H1 (cell line): ENCODE data around the gene TRIM67. TPM values are rescaled to one million over a fixed set of nuclear protein-coding genes. Genes with fewer than 3 reads are reported as not detected.

Source experiments
- RNF2 ChIP-seq: fragments of 200-900, 300-1000 bp; sonication (generic); IDR thresholded peaks from 2 replicates; pipeline ENCODE4 v1.7.1; 2016; ENCODE audit warnings: borderline replicate concordance, low read depth, mild to moderate bottlenecking, antibody characterized with exemption, low read length; ENCODE audit not compliant: poor library complexity, severe bottlenecking; ENCODE audit errors: missing control alignments
- SIRT6 ChIP-seq: IDR thresholded peaks from one replicate; pipeline ENCODE4 v1.7.1; 2012; ENCODE audit warnings: low read length, inconsistent platforms
- SP1 ChIP-seq: IDR thresholded peaks from 2 replicates; pipeline ENCODE4 v1.6.1; 2011; ENCODE audit warnings: low read depth, low read length
- polyA plus RNA-seq, 7 experiments: library from polyadenylated mRNA; depleted of rRNA in 3 of 7; stranded (reverse) in 5 of 7; unstranded in 2 of 7; fragments of >200 nt in 5 of 7; fragments of 200-250 nt in 2 of 7; gene quantifications; 1 replicate in 5 of 7; 2 replicates in 1 of 7; 4 replicates in 1 of 7; pipeline versions ENCODE4 v1.2.1 to v1.2.3, GENCODE V29; 2011 to 2013; ENCODE audit warnings: missing spikeins in 2 of 7, mixed read lengths in 2 of 7
- total RNA-seq: library from RNA; stranded (reverse); fragmentation: NEBNext Ultra II Directional; extraction: Animal tissue kit (Norgen Biotek cat#: 25700); gene quantifications from 2 replicates; pipeline ENCODE4 v1.2.1, GENCODE V29; 2021

Gene TRIM67
- total and polyA plus RNA-seq, 2 of the 8 experiments (the other 6 are each of a cell fraction or from before 2014, with no cell fraction given), result under 0.01 TPM; not detected in 1

DNA sequence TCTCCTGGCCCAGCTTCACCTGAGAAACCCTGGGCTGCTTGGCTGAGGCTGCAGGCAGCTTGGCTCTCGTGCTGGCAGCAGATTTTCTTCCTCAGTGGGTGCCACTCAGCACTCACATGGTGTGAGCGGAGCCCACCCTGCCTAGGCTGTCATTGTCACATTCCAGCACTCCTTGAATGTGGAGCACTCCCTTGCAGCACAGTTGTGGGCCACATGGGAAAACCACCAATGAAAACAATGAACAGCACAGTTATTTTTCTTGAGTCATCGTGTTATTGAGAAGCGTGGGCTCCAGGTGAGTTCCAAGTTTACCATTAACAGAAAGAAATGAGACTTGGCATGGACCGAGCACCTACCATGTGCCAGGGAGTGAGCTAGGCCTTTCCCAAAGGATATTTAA is 27.2 kb upstream of the TRIM67 start (continued):
- TF ChIP-seq SP1, result no peak
- no peak for TF ChIP-seq RNF2
- no peak for TF ChIP-seq SIRT6
